Measurements from ENCODE around the gene B3GNT8.
"Not testable (repeated sequence)": the region's sequence is repeated elsewhere in the genome, so short reads cannot be mapped to it uniquely, and the experiment has no call there.

The B3GNT8 gene

DNA sequence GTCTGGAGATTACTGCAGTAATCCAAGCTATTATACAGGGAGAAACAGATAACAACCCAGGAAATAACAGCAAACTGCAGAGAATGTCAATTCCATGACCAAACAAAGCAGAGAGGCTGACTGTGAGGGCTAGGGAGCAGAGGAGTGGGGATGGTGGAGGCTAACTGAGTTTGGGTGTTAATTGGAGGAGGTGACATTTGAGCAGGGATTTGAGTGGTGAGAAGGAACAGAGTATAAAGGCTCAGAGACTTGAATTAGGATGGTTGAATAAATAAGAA is 9.4 kb upstream of the B3GNT8 start:
- DNase-seq: no peak

DNA sequence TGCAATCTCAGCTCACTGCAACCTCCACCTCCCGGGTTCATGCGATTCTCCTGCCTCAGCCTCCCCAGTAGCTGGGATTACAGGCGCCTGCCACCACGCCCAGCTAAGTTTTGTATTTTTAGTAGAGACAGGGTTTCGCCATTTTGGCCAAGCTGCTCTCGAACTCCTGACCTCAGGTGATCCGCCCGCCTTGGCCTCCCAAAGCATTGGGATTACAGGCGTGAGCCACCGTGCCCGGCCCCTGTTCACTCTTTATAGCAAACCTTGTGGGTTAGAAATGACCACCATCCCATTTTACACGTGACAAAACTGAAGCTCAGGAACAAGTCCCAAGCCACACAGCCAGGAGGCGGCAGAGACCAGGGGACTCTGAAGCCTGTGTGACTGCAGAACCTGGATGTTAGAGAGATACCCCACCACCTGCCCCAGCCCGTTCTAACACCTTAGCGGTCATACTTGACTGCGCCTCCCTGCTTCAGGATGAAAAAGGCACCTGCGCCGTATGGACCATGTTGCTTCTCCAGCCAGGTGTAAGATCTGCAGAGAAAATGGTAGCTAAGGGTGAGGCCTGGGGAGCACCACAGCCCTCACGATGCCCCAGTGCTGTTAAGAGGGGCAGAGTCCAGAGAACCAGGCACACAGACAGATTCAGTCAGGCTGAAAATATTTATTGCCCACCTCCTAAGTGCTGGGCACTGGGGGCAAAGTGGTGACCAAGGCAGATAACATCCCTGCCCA is 8.9 kb upstream of the B3GNT8 start:
- no peak for DNase-seq

DNA sequence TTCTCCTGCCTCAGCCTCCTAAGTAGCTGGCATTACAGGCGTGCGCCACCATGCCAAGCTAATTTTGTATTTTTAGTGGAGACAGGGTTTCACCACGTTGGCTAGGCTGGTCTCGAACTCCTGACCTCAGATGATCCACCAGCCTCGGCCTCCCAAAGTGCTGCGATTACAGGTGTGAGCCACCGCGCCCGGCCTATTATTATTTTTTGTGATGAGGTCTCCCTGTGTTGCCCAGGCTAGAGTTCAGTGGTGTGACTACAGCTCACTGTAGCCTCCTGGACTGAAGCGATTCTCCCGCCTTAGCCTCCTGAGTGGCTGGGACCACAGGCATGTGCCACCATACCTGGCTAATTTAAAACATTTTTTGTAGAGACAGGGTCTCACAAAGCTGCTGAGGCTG is 8.2 kb upstream of the B3GNT8 start:
- not testable (repeated sequence) for DNase-seq

DNA sequence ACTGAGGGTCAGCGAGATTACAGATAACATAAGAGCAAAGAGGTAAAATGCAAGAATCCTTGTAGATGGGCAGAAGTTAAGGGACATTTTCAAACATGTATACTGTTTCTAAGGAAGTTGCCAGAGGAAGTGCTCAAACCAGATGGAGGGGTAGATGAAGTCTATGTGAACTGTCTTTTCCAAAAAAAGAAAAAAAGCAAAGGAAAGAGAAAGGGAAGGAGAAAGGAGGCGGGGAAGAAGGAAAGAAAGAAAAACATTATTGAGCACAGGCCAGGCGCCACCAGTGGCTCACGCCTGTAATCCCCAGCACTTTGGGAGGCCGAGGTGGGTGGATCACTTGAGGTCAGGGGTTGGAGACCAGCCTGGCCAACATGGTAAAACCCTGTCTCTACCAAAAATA is 7.3 kb upstream of the B3GNT8 start:
- no peak for DNase-seq

DNA sequence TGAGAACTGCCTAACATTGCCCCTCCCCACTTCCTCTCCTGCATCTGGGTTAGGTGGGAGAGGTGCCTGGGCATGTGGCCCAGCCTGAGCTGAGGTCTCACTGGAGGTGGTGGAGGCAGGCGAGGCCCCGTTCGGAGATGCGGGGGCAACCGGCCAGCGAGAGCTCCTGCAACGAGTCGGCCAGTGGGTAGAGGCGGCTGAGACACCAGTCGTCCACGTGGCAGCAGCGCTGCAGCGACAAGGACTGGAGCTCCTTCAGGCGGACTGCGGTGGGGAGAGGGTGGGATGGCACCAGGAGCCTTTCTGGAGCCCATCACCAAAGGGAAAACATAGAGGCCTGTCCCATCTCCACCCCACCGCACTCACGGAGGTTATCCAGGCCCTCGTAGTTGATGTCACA is 6.0 kb upstream of the B3GNT8 start:
- DNase-seq: no peak

DNA sequence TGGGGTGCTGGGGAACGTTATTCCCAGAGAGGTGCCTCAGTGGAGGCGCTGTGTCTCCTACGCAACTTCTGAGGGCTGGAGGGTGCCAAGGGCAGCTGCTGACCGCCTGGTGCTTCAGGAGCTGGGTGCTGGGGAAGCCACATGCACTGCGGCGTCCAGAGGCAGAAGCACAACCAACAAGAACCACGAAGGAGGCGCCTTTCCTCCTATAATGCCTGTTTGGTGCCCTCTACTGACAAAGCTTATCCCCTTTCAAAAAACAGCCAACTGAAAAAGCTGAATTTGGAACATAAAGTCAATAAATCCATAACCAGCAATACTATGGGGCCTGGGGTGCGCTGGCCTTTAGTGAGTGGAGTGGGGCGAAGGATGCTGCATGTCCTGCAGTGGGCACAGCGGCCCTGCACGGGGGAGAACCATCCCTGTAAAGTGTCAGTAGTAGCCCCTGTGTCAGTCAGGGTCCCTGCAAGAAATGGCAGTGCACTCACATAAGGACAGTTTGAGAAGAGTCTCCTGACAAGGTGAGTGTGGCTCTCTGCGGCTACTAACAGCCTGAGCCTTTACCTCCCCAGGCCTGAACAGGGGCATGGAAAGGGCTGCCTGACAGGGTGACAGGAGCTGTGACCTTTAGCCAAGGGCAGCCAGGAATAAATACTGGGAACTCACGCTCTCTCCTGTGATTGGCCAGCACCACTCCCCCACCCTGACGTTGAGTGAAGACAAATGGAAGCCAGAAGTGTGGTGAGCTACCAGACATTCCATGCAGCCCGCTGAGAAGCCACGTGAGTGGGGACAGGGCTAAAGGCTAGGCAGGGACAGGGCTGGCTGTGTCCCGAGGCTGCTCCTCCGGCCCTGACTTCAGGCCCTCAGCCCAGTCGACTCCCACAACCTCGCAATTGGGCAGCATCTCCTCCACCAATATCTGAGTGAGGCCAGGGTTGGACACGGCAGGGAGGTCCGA is 4.5 kb upstream of the B3GNT8 start:
- DNase-seq: peak; percentile 10

DNA sequence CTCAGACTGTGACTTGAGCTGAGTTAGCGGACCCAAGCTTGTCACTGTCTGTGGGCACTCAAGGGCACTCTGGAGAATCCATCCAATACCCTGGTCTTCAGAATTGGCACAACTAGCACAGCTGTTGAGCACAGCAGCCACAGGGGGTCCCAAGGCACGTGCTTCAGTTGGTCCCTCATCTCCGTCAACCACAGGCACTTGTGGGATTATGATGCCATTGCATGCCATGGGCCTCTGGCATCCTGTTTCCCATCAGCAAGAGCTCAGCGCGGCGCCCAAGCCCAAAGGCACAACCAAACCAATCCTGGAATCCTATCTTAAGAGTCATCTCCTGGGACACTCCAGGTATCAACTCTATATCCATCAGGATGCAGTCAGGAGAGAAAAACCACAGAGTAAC is 3.7 kb upstream of the B3GNT8 start:
- no peak for DNase-seq

DNA sequence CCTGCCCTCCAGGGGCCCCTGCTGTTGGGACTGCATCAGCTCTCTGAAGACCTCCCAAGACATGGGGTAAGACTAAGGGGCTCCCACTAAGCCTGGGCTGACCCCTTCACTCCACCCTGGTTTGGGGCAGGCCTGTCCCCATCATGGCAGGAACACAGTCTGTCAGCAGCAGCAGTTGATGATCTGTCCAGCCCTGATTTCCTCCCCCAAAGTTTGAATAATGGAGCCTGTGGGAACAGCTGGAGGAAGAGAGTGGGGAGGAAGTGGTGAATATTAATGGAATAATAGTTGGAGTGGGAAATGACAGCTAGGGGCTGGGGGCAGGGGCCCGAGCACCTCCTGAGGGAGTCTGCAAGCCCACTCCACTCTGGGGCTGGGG is 1.3 kb upstream of the B3GNT8 start:
- no peak for DNase-seq

DNA sequence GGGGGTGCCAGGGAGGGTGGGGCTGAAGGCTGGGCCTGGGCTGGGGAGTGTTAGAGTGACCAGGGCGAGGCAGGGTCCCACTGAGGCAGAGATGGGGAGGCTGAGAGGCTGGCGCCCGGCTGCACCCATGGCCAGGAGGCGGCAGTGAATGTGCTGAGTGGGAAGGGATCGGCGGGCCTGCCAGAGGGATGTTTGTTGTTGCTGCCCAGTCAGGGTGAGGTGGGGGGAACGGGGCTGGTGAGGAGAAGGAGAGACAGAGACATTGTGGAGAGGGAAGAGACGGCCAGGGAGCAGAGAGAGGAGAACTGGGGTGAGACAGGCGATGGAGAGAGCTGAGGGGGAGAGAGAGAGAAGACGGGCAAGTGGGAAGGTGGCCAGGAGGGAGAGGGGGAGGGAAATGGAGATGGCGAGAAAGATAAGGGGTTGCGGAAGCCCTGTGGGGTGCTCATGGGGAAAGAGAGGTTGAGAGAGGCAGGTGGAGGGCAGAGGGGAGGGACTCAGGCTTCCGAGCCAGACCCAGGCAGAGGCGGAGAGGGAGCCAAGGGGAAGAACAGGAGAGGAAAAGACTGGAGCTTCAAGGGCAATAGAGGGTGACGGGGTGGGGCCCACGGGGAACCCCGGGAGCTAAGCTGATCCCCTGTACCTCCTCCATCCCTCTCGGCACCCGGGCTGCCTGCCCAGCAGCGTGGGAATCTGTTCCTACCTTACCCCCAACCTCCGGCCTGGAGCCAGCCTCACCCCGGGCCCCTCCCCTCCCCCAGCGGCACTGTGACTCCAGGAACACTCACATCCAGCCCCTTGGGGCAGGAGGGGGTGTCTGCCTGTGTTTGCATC is 690 bp upstream of the B3GNT8 start:
- peak; percentile 50 for DNase-seq

DNA sequence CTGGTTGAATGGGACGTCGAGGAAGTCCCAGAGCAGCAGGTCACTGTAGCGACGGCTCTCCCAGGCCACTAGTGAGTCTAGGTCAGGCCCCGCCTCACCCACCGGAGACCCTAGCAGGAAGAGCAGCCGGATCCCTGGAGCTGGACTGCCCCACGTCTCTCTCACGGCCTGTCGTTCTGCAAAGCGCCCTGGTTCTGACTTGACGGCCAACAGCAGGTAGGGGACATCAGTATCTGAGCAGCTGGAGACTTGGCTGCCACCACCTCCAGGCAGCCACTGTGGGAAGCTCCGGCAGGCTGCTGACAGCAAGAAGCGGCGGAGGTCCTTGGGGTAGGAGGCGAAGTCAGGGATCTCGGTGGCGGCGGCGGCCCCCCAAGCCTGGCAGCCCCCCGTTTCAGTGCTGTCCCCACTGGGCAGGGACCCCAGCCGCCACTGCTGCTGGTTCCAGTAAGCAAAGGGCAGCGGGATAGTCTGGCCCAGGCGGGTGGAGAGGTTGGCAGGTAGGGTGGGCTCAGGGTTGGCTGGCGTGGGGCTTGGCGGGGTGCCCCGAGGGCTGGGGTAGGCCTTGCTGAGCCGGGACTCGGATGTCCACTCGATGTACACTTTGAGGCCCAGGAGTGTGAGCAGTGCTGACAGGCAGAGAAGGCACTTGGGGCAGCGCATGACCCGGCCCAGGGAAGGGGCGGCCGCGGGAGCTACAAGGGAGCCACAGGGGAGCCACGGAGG is 895 bp downstream of the B3GNT8 start:
- DNase-seq: no peak

DNA sequence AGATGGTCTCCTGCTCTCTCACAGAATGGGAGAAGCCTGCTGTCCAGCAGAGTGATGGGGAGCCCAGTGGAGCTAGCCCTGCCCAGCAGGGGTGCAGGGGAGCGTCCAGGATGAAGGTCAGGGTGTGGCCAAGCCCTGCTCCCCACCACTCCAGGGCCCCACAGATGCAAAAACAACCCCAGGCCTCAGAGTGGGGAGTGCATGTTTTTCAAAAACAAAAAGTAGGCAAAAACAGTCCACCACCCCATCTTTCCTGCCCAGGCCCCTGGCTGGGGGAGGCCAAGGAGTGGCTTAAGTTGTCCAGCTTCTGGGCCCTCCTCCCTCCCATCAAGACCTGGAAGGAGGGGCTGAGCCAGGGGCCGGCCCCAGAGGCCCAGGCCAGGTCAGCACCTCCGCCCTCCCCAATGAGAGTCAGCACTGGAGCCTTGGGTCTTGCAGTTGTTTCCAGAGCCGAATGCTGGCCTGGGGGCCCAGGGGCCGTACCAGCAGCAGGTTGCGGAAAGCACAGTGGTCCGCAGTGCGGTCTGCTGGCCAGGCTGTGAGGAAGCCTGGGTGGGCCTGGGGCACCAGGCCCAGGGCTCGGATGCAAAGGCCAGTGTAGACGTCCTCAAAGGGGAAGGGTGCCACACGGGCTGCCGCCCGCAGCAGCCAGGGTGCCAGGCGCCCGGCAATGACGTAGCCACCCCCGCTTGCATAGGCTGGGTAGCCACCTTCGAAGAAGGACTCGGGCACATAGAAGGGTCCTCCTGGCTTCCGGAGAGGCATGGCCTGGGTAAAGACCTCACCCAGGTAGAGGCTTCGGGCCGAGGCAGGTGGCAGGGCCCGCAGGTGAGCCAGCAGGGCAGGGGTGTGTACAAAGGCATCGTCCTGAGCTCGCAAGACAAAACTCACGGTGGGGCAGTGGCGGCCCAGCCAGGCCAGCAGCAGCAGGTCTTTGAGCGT is 1.7 kb downstream of the B3GNT8 start:
- no peak for DNase-seq

DNA sequence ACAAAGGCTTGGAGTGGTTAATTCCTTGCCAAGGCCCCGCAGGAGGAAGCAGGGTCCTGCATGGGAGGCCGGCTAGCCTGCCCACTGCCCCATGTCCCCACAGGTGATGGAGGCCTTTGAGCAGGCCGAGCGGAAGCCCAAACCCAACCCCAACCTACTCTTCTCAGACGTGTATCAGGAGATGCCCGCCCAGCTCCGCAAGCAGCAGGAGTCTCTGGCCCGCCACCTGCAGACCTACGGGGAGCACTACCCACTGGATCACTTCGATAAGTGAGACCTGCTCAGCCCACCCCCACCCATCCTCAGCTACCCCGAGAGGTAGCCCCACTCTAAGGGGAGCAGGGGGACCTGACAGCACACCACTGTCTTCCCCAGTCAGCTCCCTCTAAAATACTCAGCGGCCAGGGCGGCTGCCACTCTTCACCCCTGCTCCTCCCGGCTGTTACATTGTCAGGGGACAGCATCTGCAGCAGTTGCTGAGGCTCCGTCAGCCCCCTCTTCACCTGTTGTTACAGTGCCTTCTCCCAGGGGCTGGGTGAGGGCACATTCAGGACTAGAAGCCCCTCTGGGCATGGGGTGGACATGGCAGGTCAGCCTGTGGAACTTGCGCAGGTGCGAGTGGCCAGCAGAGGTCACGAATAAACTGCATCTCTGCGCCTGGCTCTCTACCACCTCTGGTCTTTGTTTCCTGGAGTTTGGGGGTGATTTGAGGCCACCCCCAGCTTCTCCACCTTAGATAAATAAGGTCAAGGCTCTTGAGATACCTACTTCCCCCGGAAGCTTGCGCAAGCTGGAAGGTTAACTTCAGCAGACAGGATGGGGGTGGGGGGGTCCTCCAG is 2.6 kb downstream of the B3GNT8 start:
- DNase-seq: no peak

DNA sequence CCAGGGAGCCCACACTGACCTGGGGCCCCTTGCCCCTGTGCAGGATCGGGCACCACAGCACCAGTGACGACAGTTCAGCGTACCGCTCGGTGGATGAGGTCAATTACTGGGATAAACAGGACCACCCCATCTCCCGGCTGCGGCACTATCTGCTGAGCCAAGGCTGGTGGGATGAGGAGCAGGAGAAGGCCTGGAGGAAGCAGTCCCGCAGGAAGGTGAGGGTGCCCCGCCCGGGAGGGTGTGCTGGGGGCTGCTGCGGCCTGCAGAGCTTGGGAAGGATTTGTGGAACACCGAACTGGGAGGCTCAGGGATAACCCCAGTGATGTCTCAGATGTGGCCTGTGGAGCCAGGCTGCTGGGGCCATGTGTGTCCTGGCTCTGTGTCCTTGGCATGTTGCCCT is 4.2 kb downstream of the B3GNT8 start:
- DNase-seq: no peak

DNA sequence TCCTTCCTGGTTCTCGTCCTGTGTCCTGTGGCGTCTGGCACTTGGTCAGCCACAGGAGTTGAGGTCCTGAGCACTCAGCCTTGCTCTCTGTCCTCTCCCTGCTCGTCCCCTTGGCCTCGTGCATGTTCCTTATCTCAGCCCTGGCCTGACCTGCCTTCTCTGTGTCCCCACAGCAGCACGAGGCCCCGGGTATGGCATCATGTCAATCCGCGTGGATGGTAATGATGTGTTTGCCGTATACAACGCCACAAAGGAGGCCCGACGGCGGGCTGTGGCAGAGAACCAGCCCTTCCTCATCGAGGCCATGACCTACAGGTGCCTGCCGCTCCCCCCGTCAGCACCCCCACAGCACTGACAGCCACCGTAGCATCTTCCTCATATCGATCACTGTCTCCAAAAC is 4.7 kb downstream of the B3GNT8 start:
- no peak for DNase-seq

DNA sequence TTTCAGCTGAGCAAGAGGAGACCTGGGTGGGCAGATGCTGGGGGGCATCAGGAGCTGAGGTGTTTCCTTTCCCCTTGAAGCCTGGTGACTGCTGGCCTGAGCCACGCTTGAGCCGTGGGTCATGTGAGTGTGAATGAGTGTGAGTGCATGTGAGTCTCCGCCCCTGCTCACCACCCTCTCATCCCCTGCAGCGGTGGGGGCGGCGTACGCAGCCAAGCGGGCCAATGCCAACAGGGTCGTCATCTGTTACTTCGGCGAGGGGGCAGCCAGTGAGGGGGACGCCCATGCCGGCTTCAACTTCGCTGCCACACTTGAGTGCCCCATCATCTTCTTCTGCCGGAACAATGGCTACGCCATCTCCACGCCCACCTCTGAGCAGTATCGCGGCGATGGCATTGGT is 5.2 kb downstream of the B3GNT8 start:
- DNase-seq: no peak

DNA sequence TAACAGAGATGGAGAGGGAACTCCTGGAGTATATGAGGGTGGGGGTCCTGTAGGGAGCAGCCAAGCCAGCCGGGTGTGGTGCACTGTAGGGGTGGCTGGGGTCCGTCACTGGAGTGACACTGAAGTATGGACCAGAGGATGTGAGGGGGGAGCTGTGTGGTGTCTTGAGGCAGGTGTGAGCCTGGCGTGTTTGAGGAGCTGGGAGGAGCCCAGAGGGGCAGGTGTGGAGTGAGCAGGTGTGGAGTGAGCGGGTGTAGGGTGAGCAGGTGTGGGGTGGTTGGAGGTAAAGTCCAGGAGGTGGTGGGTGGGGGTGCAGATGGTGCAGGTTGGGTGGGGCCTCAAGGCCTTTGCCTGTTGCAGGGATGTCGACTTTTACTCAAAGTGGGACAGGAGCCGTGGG is 5.9 kb downstream of the B3GNT8 start:
- no peak for DNase-seq

DNA sequence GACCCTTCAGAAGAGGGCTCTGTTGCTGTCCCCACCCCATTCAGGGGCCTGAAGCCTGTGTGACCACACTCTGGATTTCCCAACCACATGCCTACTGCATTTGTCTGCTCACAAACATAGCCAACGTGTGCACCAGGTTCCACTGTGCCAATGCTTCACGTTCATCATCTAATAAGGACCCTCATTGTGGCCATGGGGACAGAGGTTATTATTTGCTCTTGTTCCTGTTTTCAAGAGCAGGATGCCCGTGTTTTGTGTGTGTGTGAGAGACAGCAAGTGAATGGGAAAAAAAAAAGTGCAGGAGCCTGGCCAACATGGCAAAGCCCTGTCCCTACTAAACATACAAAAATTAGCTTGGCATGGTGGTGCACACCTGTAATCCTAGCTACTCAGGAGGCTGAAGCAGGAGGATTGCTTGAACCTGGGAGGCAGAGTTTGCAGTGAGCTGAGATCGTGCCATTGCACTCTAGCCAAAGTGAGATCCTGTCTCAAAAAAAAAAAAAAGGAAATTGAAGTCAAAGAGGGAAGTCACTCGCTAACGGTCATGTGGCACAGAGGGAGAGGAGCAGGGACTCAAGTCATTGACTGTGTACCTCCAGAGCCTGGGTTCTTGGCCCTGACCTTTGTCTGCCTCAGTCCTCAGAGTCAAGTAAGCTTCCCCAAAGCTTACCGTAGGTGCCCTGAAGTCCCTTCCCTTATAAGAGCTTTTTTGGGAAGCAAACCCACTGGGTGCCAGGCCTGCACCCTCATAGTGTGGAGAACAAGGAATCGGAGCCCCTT is 6.9 kb downstream of the B3GNT8 start:
- DNase-seq: no peak

DNA sequence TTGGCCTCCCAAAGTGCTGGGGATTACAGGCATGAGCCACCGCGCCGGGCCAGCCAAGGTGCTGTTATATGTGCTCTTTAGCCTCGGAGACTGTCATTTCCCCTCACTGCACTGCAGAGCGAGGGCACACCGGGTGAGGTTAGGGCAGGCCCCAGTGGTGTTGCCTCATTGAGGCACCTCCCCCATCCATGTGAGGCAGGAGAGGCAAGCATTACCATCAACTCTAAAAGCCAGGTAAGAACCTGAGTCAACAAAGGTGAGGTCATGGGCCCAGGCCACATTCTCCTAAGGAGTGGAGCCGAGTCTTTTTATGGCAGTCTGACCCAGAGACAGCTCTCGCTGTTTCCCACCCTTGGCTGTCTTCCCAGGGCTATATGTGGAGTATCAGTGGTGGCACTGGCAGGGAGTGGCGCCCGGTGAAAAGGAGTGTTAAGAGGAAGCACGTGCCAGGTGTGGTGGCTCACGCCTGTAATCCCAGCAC is 10.9 kb downstream of the B3GNT8 start:
- no peak for DNase-seq

DNA sequence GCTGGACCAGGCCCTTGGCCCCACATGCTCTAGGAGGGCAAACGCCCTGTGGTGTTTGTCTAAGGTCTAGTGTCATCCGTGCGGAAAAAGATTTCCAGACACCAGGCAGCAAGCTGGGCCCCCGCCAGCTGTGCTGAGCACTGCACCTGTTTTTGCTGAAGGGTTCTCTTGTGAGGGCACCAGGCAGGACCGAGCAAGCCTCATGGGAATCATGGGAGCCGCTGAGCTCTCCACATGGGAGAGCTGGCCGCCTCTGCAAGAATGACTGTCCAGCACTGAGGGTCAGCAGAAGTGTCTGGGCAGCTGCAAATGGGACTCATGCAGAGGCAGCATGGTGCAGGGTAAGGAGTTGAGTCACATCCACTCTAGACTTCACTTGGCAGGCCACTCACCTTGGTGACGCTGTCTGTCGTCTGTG is 12.0 kb downstream of the B3GNT8 start:
- DNase-seq: no peak

DNA sequence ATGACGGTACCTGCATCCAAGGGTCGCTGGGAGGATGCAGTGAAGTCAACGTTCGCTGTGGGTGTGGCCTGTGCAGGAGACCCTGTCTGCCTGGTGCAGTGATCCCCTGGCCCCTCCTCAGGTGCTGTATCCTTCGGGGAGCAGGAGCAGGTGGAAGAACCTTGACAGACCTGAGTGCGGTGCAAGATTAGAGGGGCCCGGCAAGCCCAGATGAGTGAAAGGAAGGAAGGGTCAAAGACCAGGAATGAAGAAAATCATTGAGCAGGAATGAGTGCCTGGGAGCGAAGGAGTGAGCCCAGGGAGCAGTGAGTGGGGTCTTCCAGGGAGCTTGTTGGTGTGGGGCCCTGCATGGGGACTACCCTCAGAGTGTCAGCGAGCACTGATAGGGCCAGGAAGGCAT is 12.7 kb downstream of the B3GNT8 start:
- no peak for DNase-seq

Measured in central memory CD4-positive, alpha-beta T cell (primary cell).